GM21786 (cell line): ENCODE results near the gene RAN.
"Not testable (repeated sequence)": the region's sequence is repeated elsewhere in the genome, so short reads cannot be mapped to it uniquely, and the experiment has no call there.

Source experiments
- ATAC-seq: cut with Tn5 transposase; IDR thresholded peaks from one replicate; pipeline ENCODE4 v1.9.1; 2021; ENCODE audit not compliant: unreplicated experiment

RAN gene

DNA sequence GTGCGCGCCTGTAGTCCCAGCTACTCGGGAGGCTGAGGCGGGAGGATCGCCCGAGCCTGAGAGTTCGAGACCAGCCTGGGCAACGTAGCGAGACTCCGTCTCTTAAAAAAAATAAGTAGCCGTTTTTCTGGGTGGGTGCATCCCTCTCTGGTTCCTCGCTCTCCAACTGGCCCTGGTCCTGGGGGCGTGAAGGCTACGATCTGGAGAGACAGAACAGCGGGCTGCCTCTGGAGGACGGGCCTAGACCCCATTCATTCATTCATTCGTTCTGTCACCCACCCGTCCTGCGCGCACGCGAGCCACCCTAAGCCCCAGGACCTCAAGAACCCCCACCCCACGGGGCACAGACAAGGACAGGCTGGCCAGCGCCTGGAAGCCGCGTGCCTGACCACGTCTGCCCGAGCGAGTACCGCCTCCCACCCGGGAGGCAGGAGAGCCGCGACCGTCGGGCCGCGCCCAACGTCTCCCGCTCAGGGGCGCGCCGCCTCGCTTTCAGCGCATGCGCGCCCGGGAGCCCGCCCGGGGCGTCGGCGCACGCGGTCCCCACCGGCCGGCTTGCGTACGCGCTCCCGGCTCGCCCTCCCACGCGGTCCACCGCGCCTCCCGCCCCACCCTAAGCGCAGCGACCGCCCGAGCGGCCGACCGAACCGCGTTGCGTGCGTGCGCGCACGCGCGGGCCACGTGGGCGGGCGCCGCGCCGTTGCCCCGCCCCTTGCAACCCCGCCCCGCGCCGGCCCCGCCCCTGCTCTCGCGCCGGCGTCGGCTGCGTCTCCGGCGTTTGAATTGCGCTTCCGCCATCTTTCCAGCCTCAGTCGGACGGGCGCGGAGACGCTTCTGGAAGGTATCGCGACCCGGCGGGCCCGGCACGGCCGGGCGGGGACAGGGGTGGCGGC lies at the start of gene RAN:
Gene RAN (plus strand): TSS at position 781 of the 893 bp plus-strand sequence. CDS start 528 bp downstream, outside the sequence.
- ATAC-seq, result peak; percentile 69

DNA sequence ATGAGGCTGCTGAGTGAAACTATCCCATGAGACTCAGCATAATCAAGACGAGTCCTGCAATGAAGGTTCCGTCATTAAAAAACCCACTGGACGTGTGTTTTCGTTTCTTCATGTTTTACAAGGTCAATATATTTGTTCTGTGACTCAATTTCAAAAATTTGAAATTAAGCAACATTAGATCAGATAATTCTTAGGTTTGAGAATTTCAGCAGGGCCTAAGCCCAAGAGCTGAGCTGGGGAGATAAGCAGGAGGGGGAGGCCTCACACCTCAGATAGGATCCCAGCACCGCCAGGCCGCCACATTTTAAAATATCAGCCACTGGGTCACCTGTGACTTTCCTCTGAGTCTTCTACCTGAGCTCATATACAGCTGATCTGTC lies 46.1 kb upstream of the RAN start:
- ATAC-seq, result no peak

DNA sequence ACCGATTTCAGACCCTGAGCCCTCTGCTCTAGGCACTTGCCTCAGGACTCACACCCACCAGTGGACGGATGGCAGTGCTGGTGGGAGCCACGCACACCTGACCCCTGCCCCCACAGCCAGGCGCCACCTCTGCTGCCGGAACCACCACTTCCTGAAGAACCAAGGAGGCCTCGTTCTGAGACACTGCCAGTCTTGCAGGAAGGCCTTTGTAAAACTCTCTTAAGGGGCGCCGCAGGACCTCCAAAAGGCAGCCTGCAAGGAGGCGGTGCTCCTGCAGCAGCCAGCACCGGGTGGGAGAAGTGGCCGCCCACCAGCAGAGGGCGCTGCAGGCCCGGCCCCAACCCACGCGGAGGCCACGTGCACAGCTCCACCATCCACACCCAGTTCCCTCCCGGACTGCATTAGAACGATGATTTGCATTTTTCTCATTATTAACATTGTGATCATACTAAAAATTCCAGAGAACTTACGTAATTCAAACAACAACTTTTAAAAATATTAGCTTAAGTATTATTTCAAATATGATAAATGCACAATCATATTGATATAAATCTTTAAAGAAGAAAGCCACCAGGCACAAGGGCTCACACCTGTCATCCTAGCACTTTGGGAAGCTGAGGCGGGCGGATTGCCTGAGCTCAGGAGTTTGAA lies 45.6 kb upstream of the RAN start:
- ATAC-seq, result no peak

DNA sequence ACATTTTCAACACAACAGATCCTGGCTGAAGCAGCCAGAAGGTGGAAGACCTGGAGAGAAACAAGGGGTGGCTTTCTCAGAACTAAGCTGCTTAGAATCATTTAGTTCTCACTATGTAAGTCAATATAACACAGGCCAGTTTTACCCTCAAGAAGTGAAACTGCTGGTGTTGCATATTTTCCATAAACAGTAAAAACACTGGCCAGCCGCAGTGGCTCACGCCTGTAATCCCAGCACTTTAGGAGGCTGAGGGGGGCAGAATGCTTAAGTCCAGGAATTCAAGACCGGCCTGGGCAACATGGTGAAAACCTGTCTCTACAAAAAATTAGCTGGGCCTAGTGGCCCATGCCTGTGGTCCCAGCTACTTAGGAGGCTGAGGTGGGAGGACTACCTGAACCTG lies 44.4 kb upstream of the RAN start:
- ATAC-seq, result no peak

DNA sequence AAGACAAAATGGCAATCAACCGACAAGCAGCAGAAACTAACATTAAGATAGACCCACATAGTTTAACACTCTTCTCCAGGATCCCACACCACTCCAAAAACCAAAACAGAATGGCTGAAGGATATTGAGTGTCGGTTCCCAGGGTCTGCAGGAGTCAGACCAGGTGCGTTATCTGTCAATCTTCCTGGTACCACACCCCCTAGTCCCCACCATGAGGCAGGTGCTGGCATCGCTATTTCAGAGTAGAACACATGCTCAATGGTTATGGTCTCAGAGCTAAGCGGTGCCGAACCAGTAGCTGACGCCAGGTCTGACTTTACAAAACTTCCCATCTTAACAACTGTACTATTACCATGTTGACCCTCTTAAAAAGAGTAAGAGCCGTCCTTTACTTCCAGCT lies 43.0 kb upstream of the RAN start:
- ATAC-seq, result no peak

DNA sequence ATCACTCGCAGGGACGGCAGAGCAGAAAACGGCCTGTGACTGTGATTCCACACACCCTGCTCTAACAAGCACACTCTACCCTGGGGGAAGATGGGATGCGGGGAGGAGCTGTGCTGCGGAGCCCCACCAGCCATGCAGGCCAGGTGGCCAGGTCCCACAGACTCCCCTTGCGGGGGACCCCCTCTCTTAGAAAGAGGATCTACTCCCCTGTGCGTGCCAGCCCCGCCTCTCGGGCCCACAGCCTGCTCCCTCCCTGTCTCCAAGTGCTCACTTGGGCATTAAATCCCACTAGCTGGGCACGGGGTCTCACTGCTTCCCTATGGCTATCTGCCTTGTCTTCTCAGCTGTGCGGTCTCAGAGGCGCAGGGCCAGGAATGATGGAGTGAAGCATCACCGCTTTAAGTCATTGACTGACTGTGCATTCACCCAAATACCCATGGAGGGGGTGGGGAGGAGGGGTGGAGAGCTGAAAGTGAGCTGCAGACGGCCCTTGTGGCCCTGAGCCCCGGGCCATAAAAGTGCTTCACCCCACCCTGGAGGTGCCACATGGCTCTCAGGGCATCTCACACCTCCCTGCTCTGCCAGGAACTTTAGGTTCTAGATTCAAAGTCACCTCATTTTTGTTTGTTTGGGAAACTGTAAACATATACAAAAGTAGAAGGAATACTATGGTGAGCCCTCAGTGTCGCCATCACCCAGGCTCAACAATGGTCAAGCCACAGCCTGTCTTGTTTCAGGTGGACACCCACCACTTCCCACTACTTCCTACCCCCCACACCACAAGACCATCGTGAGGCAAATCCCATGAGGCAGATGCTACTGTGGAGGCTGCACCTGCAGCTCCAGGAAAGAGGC lies 42.2 kb upstream of the RAN start:
- ATAC-seq, result no peak

DNA sequence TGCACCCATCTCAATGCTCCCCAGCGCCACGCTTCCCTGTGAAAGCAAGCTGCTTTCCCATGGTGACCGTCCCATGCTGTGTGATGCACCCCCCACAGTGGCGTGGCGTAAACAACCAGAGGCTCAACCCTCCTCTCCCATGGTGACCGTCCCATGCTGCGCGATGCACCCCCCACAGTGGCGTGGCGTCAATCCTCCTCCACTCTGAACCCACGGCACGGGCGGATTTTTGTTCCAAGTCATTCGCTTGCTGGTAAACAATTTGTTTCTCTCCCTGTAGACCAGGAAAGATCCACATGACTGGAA lies 41.7 kb upstream of the RAN start:
- no peak for ATAC-seq

DNA sequence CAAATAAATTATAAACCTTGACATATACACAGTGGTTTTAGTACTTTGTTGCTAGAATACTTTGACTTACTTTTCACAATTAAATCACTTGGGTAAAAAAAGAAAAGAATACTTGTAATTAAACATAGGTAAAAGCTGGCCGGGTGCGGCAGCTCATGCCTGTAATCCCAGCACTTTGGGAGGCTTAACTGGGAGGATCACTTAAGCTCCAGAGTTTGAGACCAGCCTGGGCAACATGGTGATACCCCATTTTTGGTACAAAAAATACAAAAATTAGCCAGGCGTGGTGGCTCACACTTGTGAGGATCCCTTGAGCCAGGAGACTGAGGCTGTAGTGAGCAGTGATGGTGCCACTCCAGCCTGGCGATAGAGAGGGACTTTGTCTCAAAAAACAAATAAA lies 40.6 kb upstream of the RAN start:
- ATAC-seq, result no peak

DNA sequence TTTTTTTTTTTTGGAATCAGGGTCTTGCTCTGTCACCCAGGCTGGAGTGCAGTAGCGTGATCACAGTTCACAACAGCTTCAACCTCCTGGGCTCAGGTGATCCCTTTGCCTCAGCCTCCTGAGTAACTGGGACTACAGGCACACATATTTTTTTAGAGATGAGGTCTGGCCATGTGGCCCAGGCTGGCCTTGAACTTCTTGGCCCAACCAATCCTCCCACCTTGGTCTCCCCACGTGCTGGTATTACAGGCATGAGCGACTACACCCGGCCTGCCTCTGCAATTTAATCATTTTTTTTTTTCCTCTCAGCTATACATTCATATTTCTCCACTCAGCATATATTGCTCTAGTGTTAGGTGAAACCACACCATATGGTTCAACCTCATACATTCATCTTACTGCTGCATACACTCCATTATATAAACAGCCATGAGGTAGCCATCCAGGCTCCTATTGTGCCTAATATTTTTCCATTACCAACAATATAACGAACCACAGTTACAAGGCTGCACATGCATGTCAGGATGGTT lies 39.9 kb upstream of the RAN start:
- ATAC-seq, result no peak

DNA sequence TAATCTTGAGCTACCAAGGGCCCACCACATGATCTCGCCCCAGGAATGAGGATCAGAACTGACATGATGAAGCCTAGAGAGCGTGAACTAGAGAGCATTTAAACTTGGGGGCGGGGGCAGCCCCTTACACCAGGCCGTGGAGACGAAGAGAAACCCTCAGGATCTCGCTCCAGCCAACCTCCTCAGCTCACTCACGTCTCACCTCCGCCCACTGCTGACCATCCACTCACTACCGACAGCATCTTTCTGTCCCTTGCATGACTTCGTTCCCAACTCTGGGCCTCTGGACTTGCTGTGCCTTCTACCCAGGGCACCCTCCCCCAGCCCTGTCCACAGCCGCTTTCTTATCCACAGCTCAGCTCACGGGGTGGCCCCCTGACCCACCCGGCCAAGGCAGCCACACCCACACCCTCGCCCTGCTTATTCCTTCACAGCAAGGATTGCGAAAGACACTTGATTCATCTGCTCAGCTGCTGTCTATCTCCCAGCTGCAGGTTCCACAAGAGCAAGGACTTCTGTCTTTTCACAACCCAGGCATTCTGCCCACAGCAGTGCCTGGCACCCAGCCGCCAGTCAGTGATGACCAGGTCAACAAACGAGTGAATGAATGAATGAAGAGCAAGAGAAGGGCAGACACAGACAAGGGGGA lies 39.2 kb upstream of the RAN start:
- ATAC-seq, result no peak

DNA sequence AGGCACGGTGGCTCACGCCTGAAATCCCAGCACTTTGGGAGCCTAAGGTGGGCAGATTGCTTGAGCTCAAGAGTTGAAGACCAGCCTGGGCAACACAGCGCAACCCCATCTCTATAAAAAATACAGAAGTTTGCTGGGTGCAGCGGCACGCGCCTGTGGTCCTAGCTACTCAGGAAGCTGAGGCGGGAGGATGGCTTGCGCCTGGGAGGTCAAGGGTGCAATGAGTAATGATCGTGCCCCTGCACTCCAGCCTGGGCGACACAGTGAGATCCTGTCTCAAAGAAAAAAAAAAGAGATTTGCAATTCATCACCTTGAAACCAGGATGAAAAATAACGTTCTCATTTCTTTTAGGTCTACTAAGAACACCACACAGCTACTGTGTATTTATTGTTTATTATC lies 36.9 kb upstream of the RAN start:
- no peak for ATAC-seq

DNA sequence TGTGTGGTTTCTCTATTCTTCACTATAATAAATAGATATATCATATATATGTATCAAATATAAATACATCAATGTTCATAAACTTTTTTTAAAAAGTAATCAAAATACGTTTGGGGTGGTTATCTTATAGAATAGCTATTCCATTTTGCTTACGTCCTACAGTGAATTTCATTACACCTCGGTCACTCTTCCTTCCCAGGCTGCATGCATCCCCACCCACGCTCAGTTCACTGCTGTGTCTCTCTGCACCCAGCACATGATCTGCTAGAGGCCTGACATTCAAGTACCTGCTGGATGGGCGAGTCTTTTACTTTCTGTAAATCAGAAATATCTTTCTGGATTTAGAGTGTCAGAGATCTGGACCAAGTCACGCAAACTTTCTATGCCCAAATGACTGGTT lies 36.4 kb upstream of the RAN start:
- ATAC-seq, result no peak

DNA sequence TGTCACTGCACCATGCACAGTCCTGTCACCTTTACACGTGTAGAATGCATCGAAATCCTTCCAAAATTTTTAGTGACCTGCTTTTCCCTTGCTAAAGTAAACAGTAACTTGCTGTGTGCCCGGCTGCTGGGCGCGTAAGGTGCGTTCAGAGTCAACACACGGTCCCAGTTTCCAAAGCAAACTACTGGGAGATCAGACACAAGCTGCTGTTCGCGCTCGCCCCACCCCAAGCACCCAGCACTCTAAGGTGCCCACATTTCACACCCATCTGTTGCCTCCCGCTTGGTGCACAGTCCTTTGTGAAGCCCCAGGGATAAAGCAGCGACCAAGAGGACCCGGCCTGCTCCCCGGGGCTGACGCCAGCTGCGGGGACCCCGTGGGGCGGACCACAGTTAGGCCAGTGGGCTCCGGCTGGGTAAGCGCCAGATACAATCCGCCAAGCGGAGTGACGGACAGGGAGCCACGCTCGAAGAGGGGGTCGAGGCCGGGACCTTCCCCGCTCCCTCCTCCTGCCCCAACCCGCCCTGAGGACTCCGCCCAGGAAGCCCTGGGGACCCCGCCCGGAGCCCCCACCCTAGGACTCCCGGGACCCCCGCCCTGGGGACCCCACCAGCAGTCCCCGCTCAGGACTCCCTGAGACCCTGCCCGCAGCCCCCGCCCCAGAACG lies 33.4 kb upstream of the RAN start:
- ATAC-seq, result peak; percentile 20

DNA sequence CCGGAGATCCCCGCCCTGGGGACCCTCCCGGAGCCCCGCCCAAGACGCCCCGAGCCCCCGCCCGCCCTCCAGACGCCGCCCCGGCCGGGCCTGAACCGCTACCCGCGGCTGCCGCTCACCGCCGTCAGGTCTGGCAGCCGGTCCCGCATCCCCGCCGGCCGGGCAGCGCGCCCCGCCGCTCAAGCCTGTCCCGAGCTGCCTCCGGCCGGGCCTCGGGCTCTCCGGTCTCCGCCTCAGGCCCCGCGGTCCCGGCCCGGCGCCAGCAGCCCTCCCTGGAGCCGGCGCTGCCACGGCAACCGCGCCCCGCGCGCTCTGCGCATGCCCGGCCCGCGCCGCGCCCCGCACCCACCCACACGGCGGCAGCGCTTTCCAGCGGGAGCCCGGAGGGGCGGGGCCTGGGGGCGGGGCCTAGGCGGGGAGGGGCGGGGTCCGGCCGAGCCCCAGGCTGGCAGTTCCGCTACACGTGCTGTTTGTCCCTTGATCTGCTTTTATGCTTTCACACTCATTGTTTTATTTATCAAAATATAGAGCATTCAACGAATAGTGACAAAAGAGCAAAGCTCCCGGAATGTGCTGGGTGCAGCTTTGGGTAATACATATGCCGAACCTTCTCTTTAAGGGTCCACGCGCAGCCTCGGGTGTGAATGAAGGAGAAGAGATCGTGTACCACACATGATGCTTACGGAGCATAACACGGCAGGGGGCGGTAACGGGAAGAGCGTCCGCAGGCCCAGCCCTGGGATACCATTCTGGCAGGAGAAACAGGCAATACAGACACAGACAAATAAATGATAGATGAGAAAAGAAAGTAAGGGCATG lies 32.7 kb upstream of the RAN start, which contains the start of gene STX2:
Gene STX2 (minus strand): TSS at position 300 of the 819 bp plus-strand sequence. CDS start 151 bp downstream, at position 149.
- ATAC-seq, result peak; percentile 80

DNA sequence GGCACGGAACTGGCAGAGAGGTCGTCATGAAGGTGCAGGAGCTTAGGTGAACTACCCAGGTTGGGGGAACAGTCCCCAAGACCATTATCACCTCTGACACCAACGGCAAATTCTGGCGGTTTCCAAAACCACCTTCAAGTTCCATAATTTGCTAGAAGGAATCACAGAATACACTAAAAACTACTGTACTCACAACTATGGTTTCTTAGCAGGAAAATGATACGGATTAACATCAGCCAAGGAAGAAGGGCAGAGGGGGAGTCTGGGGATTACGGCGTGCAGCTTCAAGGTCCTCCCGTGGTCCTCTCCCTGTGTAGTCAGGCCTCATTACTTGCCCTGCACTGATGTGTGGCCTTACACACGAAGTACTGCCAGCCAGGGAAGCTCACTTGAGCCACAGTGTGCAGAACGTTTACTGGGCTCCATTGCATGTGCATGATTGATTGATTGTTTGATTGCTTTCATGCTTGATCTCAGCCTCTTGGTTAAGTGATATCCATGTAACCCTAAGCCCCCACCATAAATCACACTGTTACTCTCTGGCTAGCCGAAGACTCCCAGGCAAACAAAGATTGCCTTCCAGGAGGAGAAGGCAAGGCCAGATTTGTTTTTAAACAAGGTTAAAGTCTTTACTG lies 32.0 kb upstream of the RAN start:
- ATAC-seq, result no peak

DNA sequence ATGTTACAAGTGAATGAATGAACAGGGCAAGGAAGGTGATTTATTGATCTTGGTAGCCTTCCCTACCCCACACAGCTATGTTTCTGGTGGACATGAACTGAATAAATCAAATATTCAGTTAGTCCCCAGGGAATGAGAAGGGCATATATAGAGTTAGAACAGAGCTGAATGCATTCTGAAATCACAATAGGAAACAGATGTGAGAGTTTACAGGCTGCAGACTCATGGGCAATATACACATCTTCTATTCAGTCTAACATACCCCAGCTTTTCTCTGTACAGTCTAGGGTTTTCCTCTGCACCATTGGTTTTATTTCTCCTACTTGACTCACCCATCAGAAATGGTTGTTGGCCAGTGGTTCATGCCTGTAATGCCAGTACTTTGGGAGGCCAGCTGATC lies 25.5 kb upstream of the RAN start:
- no peak for ATAC-seq

DNA sequence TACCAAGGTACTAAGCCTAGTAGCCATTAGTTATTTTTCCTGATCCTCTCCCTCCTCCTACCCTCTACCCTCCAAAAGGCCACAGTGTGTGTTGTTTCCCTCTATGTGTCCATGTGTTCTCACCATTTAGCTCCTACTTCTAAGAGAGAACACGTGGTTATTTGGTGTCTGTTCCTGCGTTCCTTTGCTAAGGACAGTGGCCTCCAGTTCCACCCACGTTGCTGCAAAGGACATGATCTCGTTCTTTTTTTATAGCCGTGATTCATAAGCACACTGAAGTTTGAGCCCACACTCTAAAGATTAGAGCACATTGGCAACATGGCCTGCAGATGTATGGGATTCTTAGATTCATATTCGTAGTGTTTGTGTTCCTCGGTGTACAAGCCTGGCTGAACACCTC lies 24.8 kb upstream of the RAN start:
- no peak for ATAC-seq

DNA sequence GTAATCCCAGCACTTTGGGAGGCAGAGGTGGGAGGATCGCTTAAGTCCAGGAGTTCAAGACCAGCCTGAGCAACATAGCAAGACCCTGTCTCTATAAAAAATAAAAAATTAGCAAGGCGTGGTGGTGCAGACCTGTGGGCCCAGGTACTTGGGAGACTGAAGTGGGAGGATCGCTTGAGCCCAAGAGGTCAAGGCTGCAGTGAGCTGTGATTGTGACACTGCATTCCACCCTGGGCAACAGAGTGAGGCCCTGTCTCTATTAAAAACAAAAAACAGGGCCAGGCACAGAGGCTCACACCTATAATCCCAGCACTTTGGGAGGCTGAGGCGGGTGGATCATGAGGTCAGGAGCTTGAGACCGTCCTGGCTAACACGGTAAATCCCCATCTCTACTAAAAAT lies 23.8 kb upstream of the RAN start:
- not testable (repeated sequence) for ATAC-seq

DNA sequence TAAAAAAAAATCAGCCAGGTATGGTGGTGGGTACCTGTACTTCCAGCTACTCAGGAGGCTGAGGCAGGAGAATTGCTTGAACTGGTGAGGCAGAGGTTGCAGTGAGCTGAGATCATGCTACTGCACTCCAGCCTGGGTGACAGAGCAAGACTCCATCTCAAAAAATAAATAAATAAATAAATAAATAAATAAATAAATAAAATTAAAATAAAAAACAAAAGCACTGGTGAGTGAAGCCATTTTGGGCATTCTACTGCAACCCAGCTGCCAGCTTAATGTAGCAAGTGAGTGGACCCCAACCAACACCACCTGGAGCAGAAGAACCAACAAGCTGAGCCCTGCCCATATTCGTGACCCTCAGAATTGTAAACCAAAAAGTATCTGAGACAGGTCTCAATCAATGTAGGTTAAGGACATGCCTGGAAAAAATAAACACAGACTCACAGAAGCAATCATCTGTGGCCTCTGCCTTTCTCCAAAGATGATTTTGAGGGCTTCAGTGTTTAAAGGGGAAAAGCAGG lies 23.0 kb upstream of the RAN start:
- not testable (repeated sequence) for ATAC-seq
